ENCODE measurements around the gene WDFY4. TPM values are rescaled to one million over a fixed set of nuclear protein-coding genes. Genes with fewer than 3 reads are reported as not detected.

The WDFY4 gene
- total and polyA plus RNA-seq, 2 donors (not counting 3 experiments of a cell fraction or from before 2014, with no cell fraction given), result 10.1 to 10.2 TPM

DNA sequence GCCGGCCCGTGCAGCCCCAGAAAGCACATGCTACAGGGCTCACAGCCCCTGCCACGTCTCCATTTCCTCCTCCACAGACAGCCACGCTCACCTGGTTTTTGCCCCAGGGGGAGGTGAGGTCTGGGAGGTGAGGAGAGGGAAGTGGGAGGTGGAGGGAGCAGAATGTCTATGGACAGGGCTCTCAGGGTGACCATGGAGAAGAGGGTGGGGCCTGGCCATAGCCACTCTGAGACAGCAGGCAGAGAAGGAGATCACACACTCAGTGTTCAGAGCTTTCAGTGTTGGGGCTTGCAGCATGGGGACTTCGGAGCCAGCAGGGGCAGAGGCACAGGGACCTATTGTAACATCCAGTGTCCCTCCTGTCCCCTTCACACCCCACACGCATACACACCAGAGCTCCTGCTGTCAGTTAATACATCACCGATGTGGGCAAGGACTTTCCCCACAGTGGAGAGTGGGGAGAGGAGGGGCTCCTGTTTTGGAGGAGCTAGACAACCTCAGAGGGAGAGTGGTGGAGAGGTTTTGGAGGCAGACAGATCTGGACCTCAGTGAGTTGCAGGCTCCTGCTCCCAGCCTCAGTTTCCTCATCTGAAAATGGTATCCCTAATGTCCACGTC is 14.4 kb downstream of the WDFY4 start:
- no peak overlapping the region for H3K4me3 ChIP-seq (replicated peaks in 1 of 3; ENCODE audit: insufficient read depth in 1 of 3, low read depth in 1 of 3, low read length in 3 of 3)
- DNase-seq (ENCODE audit: low read depth, low spot score) (no peak), FAIRE-seq (no peak)
- no peaks in the 10 kb centered on the region for H3K36me3 ChIP-seq (ENCODE audit: control insufficient read depth in 2 of 2, extremely low read depth in 1 of 2, insufficient read depth in 2 of 2, low read length in 2 of 2)
- no peaks in the 10 kb centered on the region for H3K4me1 ChIP-seq (ENCODE audit: control insufficient read depth, extremely low read depth, insufficient read depth, low read length)
- no peak overlapping the region for H2AFZ ChIP-seq (ENCODE audit: low read depth, low read length)
- no peak overlapping the region for H3K27ac ChIP-seq (ENCODE audit: insufficient read depth, low read depth, low read length)
- no peaks in the 10 kb centered on the region for H3K9me1 ChIP-seq (replicated peaks; ENCODE audit: control insufficient read depth, extremely low read depth, insufficient read depth, low read length)
- H3K79me2 ChIP-seq (ENCODE audit: control insufficient read depth, insufficient read depth, low read length), result no peaks in the 10 kb centered on the region
- peaks cover 0 to 3% of the 10 kb centered on the region in 2 experiments for H3K27me3 ChIP-seq (ENCODE audit: control insufficient read depth in 2 of 2, insufficient read depth in 2 of 2, low read length in 2 of 2)
- intact Hi-C loops (cut with micrococcal nuclease), result no loop called here
- no peak overlapping the region for H3K4me2 ChIP-seq (ENCODE audit: insufficient read depth, low read length)
- no TSS peak for BruUV-seq (replicated peaks)
- dilution Hi-C loops (cut with MboI; ENCODE audit: extremely low pct_ligation_motif_present, low sequenced_read_pairs), result no loop called here
- CTCF ChIA-PET, result no interaction called here
- TF ChIP-seq POLR2AphosphoS5 (IDR thresholded peaks at IDR 0.05; ENCODE audit: insufficient read depth, low read depth, low read length), result no peak
- TF ChIP-seq FOS (IDR thresholded peaks at IDR 0.05; ENCODE audit: borderline replicate concordance, insufficient read depth, low read length), result no peak
- TF ChIP-seq, protein P1, sequence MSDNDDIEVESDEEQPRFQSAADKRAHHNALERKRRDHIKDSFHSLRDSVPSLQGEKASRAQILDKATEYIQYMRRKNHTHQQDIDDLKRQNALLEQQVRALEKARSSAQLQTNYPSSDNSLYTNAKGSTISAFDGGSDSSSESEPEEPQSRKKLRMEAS (IDR thresholded peaks at IDR 0.05; ENCODE audit: insufficient read depth, insufficient read length), result no peak
- no peak for TF ChIP-seq MYC (IDR thresholded peaks at IDR 0.05; ENCODE audit: low read depth, low read length)
- no peak for TF ChIP-seq POLR2A (IDR thresholded peaks at IDR 0.05; ENCODE audit: low read depth, low read length)
- no peak for TF ChIP-seq GATA2 (IDR thresholded peaks at IDR 0.05; ENCODE audit: insufficient read depth, insufficient read length, low read depth, low read length)
- TF ChIP-seq JUN (IDR thresholded peaks at IDR 0.05; ENCODE audit: borderline replicate concordance, insufficient read depth, insufficient read length, low read depth), result no peak
- TF ChIP-seq EZH2 (IDR thresholded peaks at IDR 0.05; ENCODE audit: borderline replicate concordance, low read depth, low read length, severe bottlenecking), result no peak
- TF ChIP-seq, protein P2, sequence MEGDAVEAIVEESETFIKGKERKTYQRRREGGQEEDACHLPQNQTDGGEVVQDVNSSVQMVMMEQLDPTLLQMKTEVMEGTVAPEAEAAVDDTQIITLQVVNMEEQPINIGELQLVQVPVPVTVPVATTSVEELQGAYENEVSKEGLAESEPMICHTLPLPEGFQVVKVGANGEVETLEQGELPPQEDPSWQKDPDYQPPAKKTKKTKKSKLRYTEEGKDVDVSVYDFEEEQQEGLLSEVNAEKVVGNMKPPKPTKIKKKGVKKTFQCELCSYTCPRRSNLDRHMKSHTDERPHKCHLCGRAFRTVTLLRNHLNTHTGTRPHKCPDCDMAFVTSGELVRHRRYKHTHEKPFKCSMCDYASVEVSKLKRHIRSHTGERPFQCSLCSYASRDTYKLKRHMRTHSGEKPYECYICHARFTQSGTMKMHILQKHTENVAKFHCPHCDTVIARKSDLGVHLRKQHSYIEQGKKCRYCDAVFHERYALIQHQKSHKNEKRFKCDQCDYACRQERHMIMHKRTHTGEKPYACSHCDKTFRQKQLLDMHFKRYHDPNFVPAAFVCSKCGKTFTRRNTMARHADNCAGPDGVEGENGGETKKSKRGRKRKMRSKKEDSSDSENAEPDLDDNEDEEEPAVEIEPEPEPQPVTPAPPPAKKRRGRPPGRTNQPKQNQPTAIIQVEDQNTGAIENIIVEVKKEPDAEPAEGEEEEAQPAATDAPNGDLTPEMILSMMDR (IDR thresholded peaks at IDR 0.05; ENCODE audit: extremely low read depth in 1 of 2, insufficient read depth in 1 of 2, low read depth in 1 of 2, low read length in 2 of 2), result no peak
- POLR2A ChIA-PET, result no interaction called here
- H3K9ac ChIP-seq (replicated peaks; ENCODE audit: extremely low read depth, insufficient read depth, low read length), result no peak overlapping the region
- no peaks in the 10 kb centered on the region for H4K20me1 ChIP-seq (replicated peaks; ENCODE audit: control insufficient read depth, extremely low read depth, insufficient read depth, low read length)
- H3K9me3 ChIP-seq (replicated peaks; ENCODE audit: control insufficient read depth, insufficient read depth, low read length), result no peaks in the 10 kb centered on the region
